ENCODE measurements around the gene FNDC1.

The FNDC1 gene

GRCh38 chr6:159203304-159204005 is 34.3 kb downstream of the FNDC1 start:
- DNase-seq (ENCODE audit: low spot score), result peak; percentile 11
- TF ChIP-seq, protein P1, sequence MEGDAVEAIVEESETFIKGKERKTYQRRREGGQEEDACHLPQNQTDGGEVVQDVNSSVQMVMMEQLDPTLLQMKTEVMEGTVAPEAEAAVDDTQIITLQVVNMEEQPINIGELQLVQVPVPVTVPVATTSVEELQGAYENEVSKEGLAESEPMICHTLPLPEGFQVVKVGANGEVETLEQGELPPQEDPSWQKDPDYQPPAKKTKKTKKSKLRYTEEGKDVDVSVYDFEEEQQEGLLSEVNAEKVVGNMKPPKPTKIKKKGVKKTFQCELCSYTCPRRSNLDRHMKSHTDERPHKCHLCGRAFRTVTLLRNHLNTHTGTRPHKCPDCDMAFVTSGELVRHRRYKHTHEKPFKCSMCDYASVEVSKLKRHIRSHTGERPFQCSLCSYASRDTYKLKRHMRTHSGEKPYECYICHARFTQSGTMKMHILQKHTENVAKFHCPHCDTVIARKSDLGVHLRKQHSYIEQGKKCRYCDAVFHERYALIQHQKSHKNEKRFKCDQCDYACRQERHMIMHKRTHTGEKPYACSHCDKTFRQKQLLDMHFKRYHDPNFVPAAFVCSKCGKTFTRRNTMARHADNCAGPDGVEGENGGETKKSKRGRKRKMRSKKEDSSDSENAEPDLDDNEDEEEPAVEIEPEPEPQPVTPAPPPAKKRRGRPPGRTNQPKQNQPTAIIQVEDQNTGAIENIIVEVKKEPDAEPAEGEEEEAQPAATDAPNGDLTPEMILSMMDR (conservative IDR thresholded peaks at IDR 0.05; ENCODE audit: low read depth), result no peak
- ChIA-PET POLR2A (ENCODE audit: low non-redundant PET) (no interaction called here), CTCF (no interaction called here)
- H3K27ac ChIP-seq, result no peak overlapping the region

GRCh38 chr6:159204605-159205004 is 35.4 kb downstream of the FNDC1 start:
- CTCF ChIA-PET, result interaction anchor here (0.8 kb wide), 1 partner anchor 30 kb away, joined by 3 read pairs; no protein-coding TSS in a partner anchor
- POLR2A ChIA-PET (ENCODE audit: low non-redundant PET), result no interaction called here

DNA sequence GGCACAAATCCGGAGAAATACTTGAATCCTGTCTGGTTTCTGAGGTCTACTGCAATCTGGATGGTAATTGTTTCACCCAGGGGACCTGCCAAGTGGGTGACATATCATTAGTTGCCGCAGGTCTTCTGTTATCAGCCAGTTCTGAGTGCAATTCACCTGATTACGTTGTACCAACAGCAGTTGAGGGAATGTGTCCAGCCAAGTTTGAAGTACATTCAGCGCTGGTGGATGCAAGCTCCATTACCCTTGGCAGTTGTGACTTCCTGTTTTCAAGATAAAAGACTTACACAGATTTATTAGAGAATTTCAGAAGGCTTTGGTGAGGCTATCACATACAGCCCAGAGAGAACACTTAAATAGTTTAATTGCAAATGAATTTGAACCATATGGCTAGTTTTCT is 42.8 kb downstream of the FNDC1 start:
- DNase-seq (ENCODE audit: low spot score), result no peak
- TF ChIP-seq, protein P1 (conservative IDR thresholded peaks at IDR 0.05; ENCODE audit: low read depth), result no peak
- H3K27ac ChIP-seq, result no peak overlapping the region
- POLR2A ChIA-PET (ENCODE audit: low non-redundant PET), result no interaction called here
- CTCF ChIA-PET, result interaction anchor here (1.1 kb wide), 1 partner anchor 38 kb away, joined by 4 read pairs; no protein-coding TSS in a partner anchor

More at GRCh38 chr6:159204605-159205004, 35.4 kb downstream of the FNDC1 start:
- DNase-seq (ENCODE audit: low spot score), result no peak
- TF ChIP-seq, protein P1 (conservative IDR thresholded peaks at IDR 0.05; ENCODE audit: low read depth), result no peak
- H3K27ac ChIP-seq, result no peak overlapping the region

GRCh38 chr6:159212525-159213280 is 43.5 kb downstream of the FNDC1 start:
- no peak overlapping the region for H3K27ac ChIP-seq
- ChIA-PET POLR2A (ENCODE audit: low non-redundant PET) (no interaction called here), CTCF (interaction anchor here (0.5 to 1.1 kb wide), 3 partner anchors 38 to 641 kb away, joined by 3 to 4 read pairs (median 4); no protein-coding TSS in a partner anchor)
- no peak for DNase-seq (ENCODE audit: low spot score)
- TF ChIP-seq, protein P1 (conservative IDR thresholded peaks at IDR 0.05; ENCODE audit: low read depth), result no peak

- TF ChIP-seq, protein P1 (conservative IDR thresholded peaks at IDR 0.05; ENCODE audit: low read depth), result no peak
- no peak overlapping the region for H3K27ac ChIP-seq
- ChIA-PET CTCF (interaction anchor here (0.5 to 0.7 kb wide), 2 partner anchors 441 to 641 kb away, joined by 4 to 5 read pairs; no protein-coding TSS in a partner anchor), POLR2A (ENCODE audit: low non-redundant PET) (no interaction called here)
- no peak for DNase-seq (ENCODE audit: low spot score)
Observed at GRCh38 chr6:159213405-159213804, 44.2 kb downstream of the FNDC1 start.

- POLR2A ChIA-PET (ENCODE audit: low non-redundant PET), result no interaction called here
- no peak for DNase-seq (ENCODE audit: low spot score)
- no peak overlapping the region for H3K27ac ChIP-seq
- CTCF ChIA-PET, result interaction anchor here (0.7 kb wide), 1 partner anchor 418 kb away, joined by 5 read pairs; no protein-coding TSS in a partner anchor
- TF ChIP-seq, protein P1 (conservative IDR thresholded peaks at IDR 0.05; ENCODE audit: low read depth), result no peak
Observed at GRCh38 chr6:159214281-159214680, 45.1 kb downstream of the FNDC1 start.

All from RWPE1 (cell line).